A549 (cell line): ENCODE data around the gene MROH2B. TPM values are rescaled to one million over a fixed set of nuclear protein-coding genes. Genes with fewer than 3 reads are reported as not detected.
A peak's percentile ranks its signal among the peaks of the same experiment; 100 is the strongest.

Experiments
- ATAC-seq, 2 experiments: fragments of 200-7000 bp in 1 of 2; fragments of >200 bp in 1 of 2; cut with Nextera tagmentation in 1 of 2; cut with Tn5 transposase in 1 of 2; 3 replicates each; pipeline versions ENCODE4 v1.8.0 to v1.9.1; 2018 to 2020; ENCODE audit warnings: mild to moderate bottlenecking in 1 of 2, moderate library complexity in 1 of 2
- CTCF ChIA-PET: fragments of 300-600 bp; sonication (Branson Sonifier 250); formaldehyde crosslinking; extraction: SDS; loops from one replicate; lab custom pipeline; 2021; ENCODE audit warnings: antibody characterized with exemption, inconsistent platforms; lab: Yijun Ruan, JAX
- POLR2A ChIA-PET: fragments of 350-600 bp; formaldehyde crosslinking; extraction: SDS; loops from one replicate; lab custom pipeline; 2021; ENCODE audit warnings: antibody characterized with exemption, inconsistent platforms; lab: Yijun Ruan, JAX
- DNase-seq, 2 experiments: peaks; one replicate each; pipeline versions ENCODE4 v3.0.0 to v3.0.0-alpha.2; 2011 to 2016; ENCODE audit warnings: low read depth in 1 of 2, low spot score in 1 of 2
- FAIRE-seq: peaks from 2 replicates; lab custom pipeline; 2011; peaks lifted over from hg19 to GRCh38; lab: Jason Lieb, UNC
- H3K27ac ChIP-seq, 2 experiments: fragments of >200 bp; sonication (Bioruptor Twin); formaldehyde crosslinking; 3 replicates each; pipeline ENCODE4 v1.5.1; 2016 to 2017
- H3K4me1 ChIP-seq: fragments of >200 bp; sonication (Bioruptor Twin); formaldehyde crosslinking; 3 replicates; pipeline ENCODE4 v1.6.1; 2016
- H3K4me2 ChIP-seq: fragments of >200 bp; sonication (Bioruptor Twin); formaldehyde crosslinking; 3 replicates; pipeline ENCODE4 v1.6.1; 2016
- H3K4me3 ChIP-seq: fragments of >200 bp; sonication (Bioruptor Twin); formaldehyde crosslinking; 3 replicates; pipeline ENCODE4 v1.5.1; 2016
- H3K9me3 ChIP-seq: fragments of >200 bp; sonication (Bioruptor Twin); formaldehyde crosslinking; 3 replicates; pipeline ENCODE4 v1.6.1; 2016
- CEBPB ChIP-seq, 2 experiments: fragments of >200 bp in 1 of 2; sonication (Bioruptor Twin) in 1 of 2; formaldehyde crosslinking in 1 of 2; IDR thresholded peaks; 2 replicates each; pipeline ENCODE4 v1.6.1; 2012 to 2016
- CHD2 ChIP-seq: fragments of 150-350 bp; IDR thresholded peaks from 2 replicates; pipeline ENCODE4 v1.6.1; 2014; ENCODE audit warnings: low read length; ENCODE audit not compliant: partially characterized antibody
- CHD4 ChIP-seq: fragments of 200-600 bp; sonication (generic); IDR thresholded peaks from 2 replicates; pipeline ENCODE4 v1.6.1; 2016; ENCODE audit warnings: antibody characterized with exemption, mild to moderate bottlenecking, borderline replicate concordance
- EP300 ChIP-seq, 2 experiments: fragments of >200 bp; sonication (Bioruptor Twin); formaldehyde crosslinking; IDR thresholded peaks; 2 replicates in 1 of 2; 3 replicates in 1 of 2; pipeline ENCODE4 v1.6.1; 2016 to 2017
- FOSL2 ChIP-seq, 2 experiments: fragments of 450-650 bp in 1 of 2; fragments of >200 bp in 1 of 2; sonication (Bioruptor Twin) in 1 of 2; formaldehyde crosslinking; IDR thresholded peaks; 2 replicates each; pipeline versions ENCODE4 v1.5.0 to v1.6.1; 2016 to 2020; ENCODE audit warnings: mild to moderate bottlenecking in 1 of 2, moderate library complexity in 1 of 2
- HOXA7 ChIP-seq: fragments of 250-450 bp; sonication (Bioruptor Pico); IDR thresholded peaks from 2 replicates; pipeline ENCODE4 v1.5.0; 2020; ENCODE audit warnings: mild to moderate bottlenecking, moderate library complexity
- HOXB5 ChIP-seq: fragments of 250-450 bp; sonication (Bioruptor Pico); IDR thresholded peaks from 2 replicates; pipeline ENCODE4 v1.5.0; 2020; ENCODE audit warnings: mild to moderate bottlenecking, moderate library complexity
- JUNB ChIP-seq: fragments of >200 bp; sonication (Bioruptor Twin); formaldehyde crosslinking; IDR thresholded peaks from 2 replicates; pipeline ENCODE4 v1.6.1; 2016
- MAFK ChIP-seq: fragments of 450-650 bp; IDR thresholded peaks from 2 replicates; pipeline ENCODE4 v1.6.1; 2014; ENCODE audit not compliant: partially characterized antibody
- MYC ChIP-seq: IDR thresholded peaks from 2 replicates; pipeline ENCODE4 v1.6.1; 2012; ENCODE audit warnings: mild to moderate bottlenecking, inconsistent platforms, low read length, improper control_type of control experiment, borderline replicate concordance
- NPAS2 ChIP-seq: fragments of 250-450 bp; sonication (Bioruptor Pico); IDR thresholded peaks from 2 replicates; pipeline ENCODE4 v1.8.0; 2022; ENCODE audit warnings: mild to moderate bottlenecking, moderate library complexity, borderline replicate concordance
- NR3C1 ChIP-seq: fragments of >200 bp; sonication (Bioruptor Twin); formaldehyde crosslinking; IDR thresholded peaks from 3 replicates; pipeline ENCODE4 v1.6.1; 2017
- RAD21 ChIP-seq, 2 experiments: fragments of >200 bp in 1 of 2; sonication (Bioruptor Twin) in 1 of 2; formaldehyde crosslinking in 1 of 2; IDR thresholded peaks in 1 of 2; conservative IDR thresholded peaks in 1 of 2; 2 replicates in 1 of 2; 3 replicates in 1 of 2; pipeline ENCODE4 v1.6.1; 2012 to 2018; ENCODE audit warnings: inconsistent platforms in 1 of 2
- RCOR1 ChIP-seq: fragments of 150-350 bp; IDR thresholded peaks from 2 replicates; pipeline ENCODE4 v1.6.1; 2014; ENCODE audit warnings: antibody characterized with exemption, low read length, low read depth
- RFX5 ChIP-seq: fragments of 450-650 bp; IDR thresholded peaks from 2 replicates; pipeline ENCODE4 v1.7.1; 2014; ENCODE audit warnings: antibody characterized with exemption, mild to moderate bottlenecking, moderate library complexity
- RNF2 ChIP-seq: fragments of 200-600 bp; sonication (generic); IDR thresholded peaks from 2 replicates; pipeline ENCODE4 v1.6.1; 2016; ENCODE audit warnings: low read depth, mild to moderate bottlenecking, antibody characterized with exemption, moderate library complexity, borderline replicate concordance
- TFCP2L1 ChIP-seq: fragments of 250-450 bp; sonication (Bioruptor Pico); IDR thresholded peaks from 2 replicates; pipeline ENCODE4 v1.5.0; 2021; ENCODE audit warnings: mild to moderate bottlenecking
- TP53 ChIP-seq: fragments of 250-450 bp; sonication (Bioruptor Pico); IDR thresholded peaks from 2 replicates; pipeline ENCODE4 v1.5.0; 2021; ENCODE audit warnings: mild to moderate bottlenecking, moderate library complexity
- ZC3H11A ChIP-seq: fragments of 450-650 bp; IDR thresholded peaks from 2 replicates; pipeline ENCODE4 v1.6.1; 2014; ENCODE audit warnings: antibody characterized with exemption, mild to moderate bottlenecking
- ZNF302 ChIP-seq: fragments of 250-450 bp; sonication (Bioruptor Pico); IDR thresholded peaks from 2 replicates; pipeline ENCODE4 v1.9.0; 2021; ENCODE audit warnings: inconsistent platforms, mild to moderate bottlenecking, moderate library complexity
- WGBS: methylation state at CpG from one replicate; pipeline ENCODE4 v1.1.6; 2017; ENCODE audit errors: missing lambda C conversion rate; 5-methylcytosine and 5-hydroxymethylcytosine counted together
- polyA plus RNA-seq, 4 experiments: library from polyadenylated mRNA; depleted of rRNA in 3 of 4; stranded (reverse); fragments of >200 nt; fragmentation: RNase III in 1 of 4; extraction: RNeasy Plus Mini Kit Qiagen cat#74134 plus additional on column Dnase treatment in 1 of 4; gene quantifications; 2 replicates in 3 of 4; 3 replicates in 1 of 4; pipeline ENCODE4 v1.2.3, GENCODE V29; 2011 to 2017
- TF ChIP-seq, protein P1 (sequence below): IDR thresholded peaks from 2 replicates; pipeline ENCODE4 v1.6.1; 2012
- TF ChIP-seq, protein P2 (sequence below): fragments of >200 bp; sonication (Bioruptor Twin); formaldehyde crosslinking; IDR thresholded peaks from 2 replicates; pipeline ENCODE4 v1.6.1; 2016
- TF ChIP-seq, protein P3 (sequence below): fragments of >200 bp; sonication (Bioruptor Twin); formaldehyde crosslinking; IDR thresholded peaks from 3 replicates; pipeline ENCODE4 v1.6.1; 2016

Gene MROH2B
- polyA plus RNA-seq, 2 of the 4 experiments (the other 2 are of a cell fraction): not detected

DNA sequence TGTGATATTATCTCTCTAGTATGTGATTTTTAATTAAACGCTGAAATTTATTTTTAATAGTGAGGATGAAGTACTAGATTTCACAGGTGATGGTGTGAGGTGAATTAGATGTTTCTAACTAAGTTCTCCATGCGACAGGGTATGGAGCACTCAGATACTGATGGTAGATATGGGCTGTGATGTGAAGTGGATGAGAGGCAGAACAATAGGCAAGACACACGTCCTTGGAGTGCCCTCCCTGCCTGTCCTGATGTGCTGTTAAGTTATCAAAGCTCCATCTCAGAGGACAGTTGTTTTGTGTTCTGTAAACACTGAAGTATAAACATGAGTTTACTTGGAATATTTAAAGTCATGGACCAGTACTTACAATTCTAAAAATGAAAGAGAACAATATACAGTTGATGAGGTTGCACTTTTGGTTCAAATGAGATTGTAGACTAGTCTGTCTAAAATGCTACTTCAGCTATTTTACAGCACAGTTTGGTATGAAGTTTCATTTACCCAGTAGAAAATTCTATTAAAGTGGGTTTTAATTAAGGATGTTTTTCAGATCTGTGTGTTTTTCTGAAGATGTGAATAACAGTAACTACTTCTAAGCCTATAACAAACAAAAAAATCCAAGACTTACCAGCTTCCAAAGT, 97.7 kb downstream of the MROH2B start:
- ATAC-seq (no peak), FAIRE-seq (no peak), DNase-seq (no peak)
- Histone ChIP-seq H3K4me1 (no peaks in the 10 kb centered on the region), H3K4me3 (no peak overlapping the region), H3K27ac (no peak overlapping the region), H3K9me3 (no peaks in the 10 kb centered on the region), H3K4me2 (no peak overlapping the region)
- TF ChIP-seq NR3C1 (no peak), ZC3H11A (no peak), MYC (no peak), RCOR1 (no peak), MAFK (peak; percentile 82)
- ChIA-PET CTCF (interaction anchor here (1.1 kb wide), 1 partner anchor 14 kb away, joined by 4 read pairs; no protein-coding TSS in a partner anchor), POLR2A (no interaction called here)
- WGBS: 34% methylated on average over 3 of the region's 3 CpGs

DNA sequence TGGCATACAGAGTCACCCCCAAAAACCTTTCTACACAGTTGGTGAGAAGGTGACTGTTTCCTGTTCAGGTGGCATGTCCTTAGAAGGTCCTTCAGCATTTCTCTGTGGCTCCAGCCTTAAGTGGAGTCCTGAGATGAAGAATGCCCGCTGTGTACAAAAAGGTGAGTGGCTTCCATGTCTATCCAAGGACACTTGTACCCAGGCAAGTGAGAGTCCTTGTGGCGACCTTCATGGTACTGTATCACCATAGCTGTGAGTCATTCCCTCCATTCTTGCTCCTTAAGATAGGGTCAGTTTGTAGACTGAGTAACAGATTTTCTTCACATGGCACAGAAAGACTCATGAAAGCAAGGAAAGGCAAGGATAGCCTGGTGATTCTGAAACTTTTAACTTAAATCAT, 98.7 kb downstream of the MROH2B start:
- no peak for FAIRE-seq

DNA sequence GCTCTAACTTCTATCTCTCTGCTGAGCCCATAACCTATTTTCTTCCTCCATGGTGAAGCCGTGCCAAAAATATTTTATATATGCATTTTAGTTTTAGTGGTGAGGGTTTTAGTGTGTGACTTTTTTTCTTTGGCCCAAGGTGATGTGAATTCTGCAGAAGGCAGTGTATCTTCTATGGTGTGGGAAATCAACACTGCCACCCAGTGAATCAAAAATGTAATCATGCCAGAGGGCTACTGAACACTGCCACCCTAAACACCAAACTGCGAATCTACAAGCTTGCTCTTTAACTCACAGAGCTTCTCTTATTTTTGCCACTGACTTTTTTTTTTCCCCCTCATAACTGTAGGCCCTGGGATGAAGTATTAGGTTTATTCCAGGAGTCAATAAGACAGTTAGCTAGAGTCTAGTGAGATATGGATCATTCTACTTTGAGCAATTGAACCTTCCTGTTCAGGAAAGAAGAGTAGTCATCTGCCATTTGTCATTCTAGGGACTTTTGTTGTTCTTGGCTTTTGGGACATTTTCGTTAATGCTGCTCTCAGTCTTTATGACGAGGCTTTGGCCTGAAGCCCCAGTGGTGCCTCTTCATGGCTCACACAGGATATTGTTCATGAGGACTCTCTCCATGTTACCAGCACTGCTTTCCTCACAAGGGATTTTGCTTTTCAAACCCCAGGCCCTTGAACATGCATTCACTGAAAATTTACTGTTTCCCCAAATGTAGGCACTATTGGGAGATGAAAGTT, 108.8 kb downstream of the MROH2B start:
- ChIA-PET POLR2A (no interaction called here), CTCF (interaction anchor here (0.6 kb wide), 2 partner anchors 15 to 865 kb away, joined by 3 read pairs; no protein-coding TSS in a partner anchor)
- WGBS: 23% methylated on average over 4 of the region's 4 CpGs
- Histone ChIP-seq H3K4me3 (no peak overlapping the region), H3K9me3 (peaks cover 9% of the 10 kb centered on the region; the same call in 1 of the 3 replicates), H3K27ac (no peak overlapping the region), H3K4me1 (no peaks in the 10 kb centered on the region), H3K4me2 (no peak overlapping the region)
- no peak for ATAC-seq
- no peak for DNase-seq
- TF ChIP-seq TP53 (CRISPR knock-in tag) (no peak), FOSL2 (IDR thresholded peaks at IDR 0.05) (no peak), FOSL2 (CRISPR knock-in tag; IDR thresholded peaks at IDR 0.05) (no peak), CHD4 (no peak), HOXB5 (no peak), NR3C1 (no peak), NPAS2 (CRISPR knock-in tag) (no peak), RNF2 (no peak), MYC (no peak), EP300 (IDR thresholded peaks at IDR 0.05) (no peak), TFCP2L1 (CRISPR knock-in tag) (no peak), RAD21 (conservative IDR thresholded peaks at IDR 0.05 in 1 of 2, IDR thresholded peaks at IDR 0.05 in 1 of 2) (no peak)
- TF ChIP-seq, protein P1, sequence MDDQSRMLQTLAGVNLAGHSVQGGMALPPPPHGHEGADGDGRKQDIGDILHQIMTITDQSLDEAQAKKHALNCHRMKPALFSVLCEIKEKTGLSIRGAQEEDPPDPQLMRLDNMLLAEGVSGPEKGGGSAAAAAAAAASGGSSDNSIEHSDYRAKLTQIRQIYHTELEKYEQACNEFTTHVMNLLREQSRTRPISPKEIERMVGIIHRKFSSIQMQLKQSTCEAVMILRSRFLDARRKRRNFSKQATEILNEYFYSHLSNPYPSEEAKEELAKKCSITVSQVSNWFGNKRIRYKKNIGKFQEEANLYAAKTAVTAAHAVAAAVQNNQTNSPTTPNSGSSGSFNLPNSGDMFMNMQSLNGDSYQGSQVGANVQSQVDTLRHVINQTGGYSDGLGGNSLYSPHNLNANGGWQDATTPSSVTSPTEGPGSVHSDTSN: no peak
- TF ChIP-seq, protein P2, sequence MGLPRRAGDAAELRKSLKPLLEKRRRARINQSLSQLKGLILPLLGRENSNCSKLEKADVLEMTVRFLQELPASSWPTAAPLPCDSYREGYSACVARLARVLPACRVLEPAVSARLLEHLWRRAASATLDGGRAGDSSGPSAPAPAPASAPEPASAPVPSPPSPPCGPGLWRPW: no peak
- no peak for FAIRE-seq

More for the DNA sequence above, 98.7 kb downstream of the MROH2B start:
- H3K9me3 ChIP-seq: no peaks in the 10 kb centered on the region
- ChIA-PET POLR2A (no interaction called here), CTCF (no interaction called here)
- no peak overlapping the region for H3K27ac ChIP-seq
- H3K4me2 ChIP-seq: no peak overlapping the region
- H3K4me1 ChIP-seq: no peaks in the 10 kb centered on the region
- 11% methylated on average over 2 of the region's 2 CpGs for WGBS
- TF ChIP-seq TP53 (CRISPR knock-in tag) (no peak), ZNF302 (no peak), JUNB (no peak), RFX5 (no peak), CEBPB (IDR thresholded peaks at IDR 0.05) (no peak), NPAS2 (CRISPR knock-in tag) (no peak), CHD2 (no peak), HOXA7 (CRISPR knock-in tag) (no peak), RAD21 (conservative IDR thresholded peaks at IDR 0.05 in 1 of 2, IDR thresholded peaks at IDR 0.05 in 1 of 2) (no peak)
- TF ChIP-seq, protein P3, sequence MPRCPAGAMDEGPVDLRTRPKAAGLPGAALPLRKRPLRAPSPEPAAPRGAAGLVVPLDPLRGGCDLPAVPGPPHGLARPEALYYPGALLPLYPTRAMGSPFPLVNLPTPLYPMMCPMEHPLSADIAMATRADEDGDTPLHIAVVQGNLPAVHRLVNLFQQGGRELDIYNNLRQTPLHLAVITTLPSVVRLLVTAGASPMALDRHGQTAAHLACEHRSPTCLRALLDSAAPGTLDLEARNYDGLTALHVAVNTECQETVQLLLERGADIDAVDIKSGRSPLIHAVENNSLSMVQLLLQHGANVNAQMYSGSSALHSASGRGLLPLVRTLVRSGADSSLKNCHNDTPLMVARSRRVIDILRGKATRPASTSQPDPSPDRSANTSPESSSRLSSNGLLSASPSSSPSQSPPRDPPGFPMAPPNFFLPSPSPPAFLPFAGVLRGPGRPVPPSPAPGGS: no peak
- H3K4me3 ChIP-seq: no peak overlapping the region
- no peak for ATAC-seq
- DNase-seq: no peak
